HG03108 (cell line): ENCODE data around the gene SIKE1.
"Not testable (repeated sequence)": the region's sequence is repeated elsewhere in the genome, so short reads cannot be mapped to it uniquely, and the experiment has no call there.

Source experiments
- ATAC-seq: cut with Tn5 transposase; IDR thresholded peaks from one replicate; pipeline ENCODE4 v1.9.1; 2021; ENCODE audit warnings: moderate library complexity; ENCODE audit not compliant: unreplicated experiment

SIKE1 gene

DNA sequence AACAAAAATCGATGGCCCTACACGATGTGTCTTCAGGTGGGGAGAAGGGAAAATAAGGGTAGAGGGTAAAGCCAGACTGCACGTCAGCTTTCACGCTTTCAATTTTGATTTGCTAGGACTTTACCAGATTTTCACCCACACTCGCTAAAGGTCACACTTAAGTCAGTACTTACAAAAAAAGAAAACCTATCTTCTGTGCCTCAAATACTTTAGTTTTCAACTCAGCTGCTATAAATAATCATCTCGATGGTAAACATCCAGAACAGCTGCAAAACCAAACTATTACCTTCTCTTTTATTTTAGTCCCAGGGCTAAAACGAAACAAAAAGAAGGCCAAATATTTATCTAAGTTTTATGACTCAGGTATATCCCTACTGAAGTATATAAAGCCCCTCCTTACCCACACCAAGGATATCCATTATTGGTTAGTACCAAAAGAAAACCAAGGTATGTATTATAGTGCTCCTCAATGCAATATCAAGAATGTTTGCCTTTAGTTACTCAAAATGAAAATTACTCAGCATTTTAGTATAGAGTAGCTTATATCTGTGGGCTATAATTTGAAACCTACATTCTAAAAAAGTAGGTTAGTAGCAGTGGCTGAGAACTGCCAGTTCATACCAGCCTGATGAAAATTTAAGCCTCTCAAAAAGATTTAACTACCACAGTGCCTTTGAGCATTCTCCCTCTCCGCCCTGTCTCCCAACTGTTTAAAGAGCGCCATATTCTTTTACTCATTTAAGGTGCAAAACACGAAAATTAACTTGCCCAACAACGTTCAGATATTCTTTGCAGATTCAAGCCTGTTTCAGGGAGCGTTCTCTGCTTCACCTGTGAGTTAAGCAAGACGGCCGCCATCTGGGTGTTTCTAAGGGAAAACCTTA lies 24.2 kb downstream of the SIKE1 start:
- ATAC-seq = peak; percentile 37

DNA sequence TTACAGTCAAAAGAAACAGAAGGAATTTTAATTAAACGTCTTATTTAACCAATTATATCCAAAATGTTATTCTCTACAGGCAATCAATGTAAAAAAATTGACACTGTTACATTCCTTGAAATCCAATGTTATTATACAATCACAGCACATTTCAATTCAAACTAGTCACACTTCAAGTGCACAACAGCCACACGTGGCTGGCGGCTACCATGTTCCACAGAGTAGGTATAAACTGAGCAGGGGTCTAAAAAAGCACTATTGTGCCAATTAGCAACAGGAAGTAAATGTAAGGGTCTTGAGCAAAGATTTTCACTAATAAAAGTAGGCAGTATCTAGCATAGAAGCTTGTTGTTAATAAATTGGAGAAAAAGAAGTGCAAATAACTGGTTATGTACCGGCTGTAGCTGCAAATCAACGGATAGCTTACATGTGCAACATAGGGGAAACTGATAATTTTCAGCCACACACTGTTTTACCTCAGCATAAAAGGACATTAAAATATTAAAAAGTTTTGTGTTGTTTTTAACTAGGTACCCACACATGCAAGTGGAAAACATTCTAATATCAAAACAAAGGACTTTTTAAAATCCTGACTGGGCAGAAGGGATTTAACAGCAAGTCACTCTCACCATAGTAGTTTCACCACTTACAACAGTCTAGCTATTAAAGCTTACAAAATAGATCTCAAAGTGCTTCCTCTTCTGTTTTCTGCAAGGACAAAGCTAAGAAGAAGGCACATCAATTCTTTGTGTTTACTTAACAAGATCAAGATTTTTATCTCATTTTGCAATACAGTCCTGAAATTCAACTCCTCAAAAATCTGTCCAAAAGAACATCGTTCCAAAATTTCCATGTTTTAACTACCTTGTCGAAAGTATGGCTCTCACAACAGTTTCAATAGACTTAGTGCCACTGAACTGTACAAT lies 25.2 kb downstream of the SIKE1 start:
- ATAC-seq = no peak

DNA sequence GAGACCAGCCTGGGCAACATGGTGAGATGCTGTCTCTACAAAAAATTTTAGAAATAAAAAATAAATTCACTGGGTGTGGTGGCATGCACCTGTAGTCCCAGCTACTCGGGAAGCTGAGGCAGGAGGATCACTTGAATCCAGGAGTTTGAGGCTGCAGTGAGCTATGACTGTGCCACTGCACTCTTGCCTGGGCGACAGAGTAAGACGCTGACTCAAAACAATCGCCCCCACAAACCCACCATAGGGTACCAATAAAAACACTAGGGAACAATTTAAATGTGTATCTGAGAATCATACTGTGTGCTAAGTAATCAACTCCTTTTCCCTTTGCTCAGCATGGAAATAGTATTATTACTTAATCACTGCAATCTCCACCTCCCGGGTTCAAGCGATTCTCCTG lies 26.8 kb downstream of the SIKE1 start:
- not testable (repeated sequence) for ATAC-seq

DNA sequence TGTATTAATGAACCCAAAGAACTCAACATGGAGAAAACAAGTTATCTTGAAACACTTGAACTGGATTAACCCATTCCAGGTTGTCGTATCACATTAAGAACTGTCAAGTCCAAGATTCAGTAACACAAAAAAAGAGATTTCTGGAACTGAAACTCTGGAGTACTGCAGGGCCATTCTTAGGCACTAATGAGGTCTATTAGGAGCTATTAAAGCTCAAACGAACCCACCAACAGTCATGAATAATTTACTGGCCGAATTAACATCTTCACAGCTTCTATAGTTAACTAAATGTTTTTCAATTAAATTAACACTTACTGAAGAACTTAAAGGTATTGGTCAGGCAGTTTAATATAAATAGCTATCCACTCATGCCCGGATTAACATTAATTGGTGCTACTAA lies 27.3 kb downstream of the SIKE1 start:
- ATAC-seq = no peak

DNA sequence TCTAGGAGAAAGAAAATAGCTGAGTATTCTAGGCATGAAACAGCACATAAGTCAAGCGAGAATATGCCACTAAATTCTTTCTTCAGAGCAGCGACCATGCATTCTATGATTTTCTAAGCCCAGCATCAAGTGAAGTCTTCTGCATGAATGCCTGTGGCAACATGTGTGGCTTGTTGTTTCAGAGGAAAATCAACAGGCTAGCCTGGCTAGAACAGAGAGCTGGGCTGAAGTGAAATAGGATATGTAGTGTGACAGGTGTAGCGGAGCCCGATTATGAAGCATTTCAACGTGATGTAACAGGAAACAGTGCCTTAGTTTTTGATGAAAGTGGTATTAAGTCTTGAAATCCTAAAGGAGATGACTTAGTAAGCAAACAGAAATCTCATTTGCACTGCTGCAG lies 29.7 kb downstream of the SIKE1 start:
- no peak for ATAC-seq

DNA sequence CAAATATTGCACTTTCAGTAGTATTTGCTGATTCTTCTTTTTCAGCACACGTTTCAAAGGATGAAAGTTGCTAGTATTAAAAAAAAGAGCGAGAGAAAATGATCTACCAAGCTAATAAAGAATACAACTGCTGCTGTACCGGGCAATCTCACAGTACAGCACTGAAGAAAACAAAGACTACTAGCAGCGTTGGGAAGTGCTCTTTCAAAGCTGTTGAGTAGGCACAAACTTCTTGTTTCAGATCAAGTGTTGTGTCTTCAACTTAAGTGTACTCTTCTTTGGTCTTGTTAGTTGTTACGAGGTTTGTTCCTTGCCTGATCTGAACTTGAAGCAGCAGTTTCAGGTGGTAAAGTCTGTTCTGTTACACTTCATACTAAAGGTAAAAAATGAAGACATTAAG lies 30.6 kb downstream of the SIKE1 start:
- ATAC-seq = no peak

DNA sequence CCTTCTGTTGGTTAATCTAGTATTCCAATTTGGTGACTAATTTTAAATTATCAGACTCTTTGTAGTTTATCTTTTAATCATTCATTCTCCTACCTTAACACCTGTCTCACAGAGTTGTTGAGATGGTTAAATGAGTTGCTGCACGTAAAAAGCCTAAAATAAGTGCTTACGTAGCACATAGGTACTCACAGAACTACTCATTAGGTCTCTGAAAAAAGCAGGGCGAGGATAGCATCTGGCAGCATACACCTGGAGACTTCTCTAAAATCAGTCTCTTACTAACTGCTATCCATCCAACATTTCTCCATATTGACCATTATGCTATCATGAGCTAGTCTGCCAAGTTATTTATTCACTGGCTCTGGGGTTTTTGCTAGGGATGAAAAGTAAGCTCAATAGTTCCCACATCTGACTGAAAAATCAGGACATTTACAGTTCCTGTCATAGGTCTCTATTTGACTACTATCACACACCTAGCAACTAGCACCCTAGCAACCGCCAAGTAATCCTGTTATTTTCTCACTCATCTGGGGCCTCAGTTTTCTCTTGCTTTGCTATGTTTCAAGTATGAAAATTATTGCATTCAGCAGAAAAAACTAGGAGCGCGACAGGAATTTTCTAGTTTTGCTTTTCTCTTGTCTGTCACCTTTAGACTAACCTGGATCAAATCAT lies 33.9 kb downstream of the SIKE1 start:
- no peak for ATAC-seq

DNA sequence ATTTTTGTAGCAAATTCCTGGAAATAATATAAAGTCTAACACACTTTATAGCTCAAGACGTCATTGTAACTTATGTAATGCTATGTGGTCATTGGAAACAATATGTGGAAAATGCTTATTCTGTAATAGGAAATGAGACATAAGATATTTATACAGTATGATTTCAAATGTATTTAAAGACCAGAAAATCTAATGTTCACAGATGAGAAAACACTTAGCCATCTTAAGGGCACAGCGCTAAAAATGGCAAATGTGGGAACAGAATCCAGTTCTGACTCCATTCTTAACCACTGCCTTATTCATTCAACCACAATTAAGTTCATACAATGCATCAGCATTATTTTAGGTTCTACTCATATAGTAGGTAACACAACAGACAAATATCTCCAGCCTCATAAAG lies 35.2 kb downstream of the SIKE1 start:
- ATAC-seq = no peak

DNA sequence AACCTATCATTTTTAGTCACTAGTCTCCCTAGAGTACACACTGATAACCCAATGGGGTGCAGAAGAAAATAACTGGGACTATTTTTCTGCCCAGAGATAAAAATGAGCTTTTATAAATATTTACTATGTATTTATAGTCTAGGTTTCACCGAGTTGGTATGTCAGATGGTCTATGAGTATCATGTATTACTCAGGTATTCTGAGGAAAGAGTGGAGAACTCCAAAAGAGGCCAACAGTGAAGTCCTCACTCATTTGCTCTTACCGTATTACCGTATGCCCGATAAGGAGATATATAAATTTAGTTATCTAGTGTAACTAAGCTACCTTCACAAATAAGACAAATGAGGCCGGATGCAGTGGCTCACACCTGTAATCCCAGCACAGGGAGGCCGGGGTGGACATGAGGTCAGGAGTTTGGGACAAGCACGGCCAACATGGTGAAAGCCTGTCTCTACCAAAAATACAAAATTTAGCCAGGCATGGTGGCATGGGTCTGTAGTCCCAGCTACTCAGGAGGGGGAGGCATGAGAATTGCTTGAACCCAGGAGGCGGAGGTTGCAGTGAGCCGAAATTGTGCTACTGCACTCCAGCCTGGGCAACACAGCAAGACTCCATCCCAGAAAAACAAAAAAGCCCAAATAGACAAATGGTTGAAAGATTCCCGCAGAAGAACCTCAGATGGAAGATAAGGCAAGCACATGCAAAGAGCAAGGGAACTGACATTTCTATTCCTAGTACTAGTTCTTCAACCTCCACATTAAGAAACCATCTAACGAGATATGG lies 38.3 kb downstream of the SIKE1 start:
- ATAC-seq = no peak

DNA sequence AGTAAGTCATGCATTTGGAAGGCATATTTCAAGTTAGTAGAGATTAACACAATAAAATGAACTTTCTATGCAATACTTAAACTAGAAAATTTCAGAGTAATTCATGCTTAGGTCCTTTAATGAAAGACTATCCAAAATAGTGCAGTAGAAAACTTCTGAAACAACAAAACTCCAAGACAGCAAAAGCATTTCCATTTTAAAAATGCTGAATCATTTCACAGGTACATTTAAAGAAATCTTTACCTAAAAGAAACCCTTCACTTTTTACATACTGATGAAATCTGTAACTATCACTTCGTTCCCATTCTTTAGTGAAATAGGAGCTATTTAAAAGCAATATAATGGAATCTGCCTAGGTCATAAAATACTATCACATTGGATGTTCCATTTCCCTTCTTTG lies 40.2 kb downstream of the SIKE1 start:
- ATAC-seq = no peak

DNA sequence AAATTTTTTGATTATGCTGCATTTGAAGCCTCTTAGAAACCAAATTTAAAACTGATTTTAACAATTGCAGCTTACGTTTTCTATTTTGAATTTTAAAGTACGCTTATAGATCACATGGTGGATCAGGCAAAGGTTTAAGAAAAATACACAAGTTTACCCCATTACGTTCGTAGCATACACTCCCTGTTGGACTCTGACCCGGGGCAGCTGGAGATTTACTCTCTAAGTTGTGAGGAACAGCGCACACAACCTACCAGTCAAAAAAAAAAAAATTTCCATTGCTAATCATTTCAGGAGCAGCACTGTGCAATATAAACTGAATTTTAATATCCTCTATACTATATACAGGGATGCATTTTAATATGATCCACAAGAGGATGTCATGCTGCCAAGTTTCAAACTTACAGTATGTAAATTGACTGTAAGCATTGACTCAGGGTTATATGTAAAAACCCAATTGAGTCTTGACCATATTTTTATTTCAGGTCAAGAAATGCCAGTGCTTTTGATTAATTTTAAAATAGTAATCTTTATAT lies 43.1 kb downstream of the SIKE1 start:
- ATAC-seq = no peak

DNA sequence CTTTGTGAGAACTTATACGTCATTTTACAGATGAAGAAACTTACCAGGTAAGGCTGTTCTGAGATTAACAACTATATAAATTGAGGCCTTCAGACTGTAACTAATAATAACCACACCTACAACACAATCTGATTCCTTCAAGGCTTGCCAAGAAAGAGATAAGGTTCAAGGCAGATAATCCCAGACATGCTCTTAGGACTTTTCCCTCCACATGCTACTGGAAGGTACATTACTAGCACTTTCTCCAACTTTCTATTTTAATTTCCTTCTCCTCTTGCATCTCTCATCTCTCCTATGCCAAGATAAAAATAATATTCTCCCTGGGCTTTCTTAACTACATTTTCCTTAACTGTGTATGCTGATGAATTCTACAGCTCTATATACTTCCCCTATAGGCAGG lies 45.0 kb downstream of the SIKE1 start:
- ATAC-seq = no peak

DNA sequence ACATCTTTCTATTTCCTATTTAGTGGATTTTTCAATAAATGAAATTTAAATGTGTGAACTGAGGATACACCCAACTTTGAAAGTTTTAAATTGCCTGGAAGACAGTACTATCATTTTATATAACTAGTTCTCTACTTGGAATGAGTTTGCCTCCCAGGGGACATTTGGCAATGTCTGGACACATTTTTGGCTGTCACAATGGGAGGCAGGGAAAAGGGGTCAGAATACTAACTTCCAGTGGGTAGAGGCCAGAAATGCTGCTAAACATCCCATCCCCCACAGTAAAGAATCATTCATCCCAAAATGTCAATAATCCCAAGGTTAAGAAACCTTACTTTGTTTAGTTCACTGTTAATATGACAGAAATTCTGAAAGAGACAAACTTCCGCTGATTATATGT lies 50.7 kb downstream of the SIKE1 start:
- ATAC-seq = no peak

DNA sequence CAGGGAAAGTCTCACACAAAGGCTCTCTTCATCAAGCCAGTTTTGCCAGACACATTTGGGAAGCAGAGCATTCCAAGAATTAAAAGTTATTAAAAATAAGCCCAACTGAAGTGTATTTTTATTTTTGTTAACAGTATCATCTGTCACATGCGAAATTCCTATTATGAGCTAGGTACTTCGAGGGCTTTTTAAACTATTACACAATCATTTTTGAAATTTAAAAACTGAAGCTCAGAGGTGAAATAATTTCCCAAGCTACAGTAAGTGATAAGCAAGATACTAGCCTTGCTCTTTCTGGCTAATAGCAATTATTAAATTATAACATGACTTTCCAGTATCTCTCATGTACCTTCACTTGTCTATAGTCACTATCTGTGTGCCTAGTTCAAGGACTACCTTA lies 51.9 kb downstream of the SIKE1 start:
- ATAC-seq = no peak

DNA sequence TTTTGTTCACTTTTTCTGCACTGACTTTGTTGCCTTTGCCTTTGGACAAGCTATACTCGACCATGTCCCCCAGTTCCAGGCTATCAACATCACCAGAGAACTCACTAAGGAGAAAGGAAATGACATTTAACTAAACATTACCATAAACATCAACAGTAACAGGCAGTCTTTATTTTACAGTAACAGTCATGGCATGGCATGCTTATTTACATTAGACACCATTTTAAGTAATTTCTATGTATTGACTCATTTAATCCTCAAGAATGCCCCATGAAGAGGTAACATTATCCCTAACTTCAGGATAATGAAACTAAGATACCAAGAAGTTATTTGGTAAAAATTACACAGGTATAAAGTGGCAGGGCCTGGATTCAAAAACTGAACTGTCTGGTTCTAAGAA lies 55.3 kb downstream of the SIKE1 start:
- ATAC-seq = no peak

DNA sequence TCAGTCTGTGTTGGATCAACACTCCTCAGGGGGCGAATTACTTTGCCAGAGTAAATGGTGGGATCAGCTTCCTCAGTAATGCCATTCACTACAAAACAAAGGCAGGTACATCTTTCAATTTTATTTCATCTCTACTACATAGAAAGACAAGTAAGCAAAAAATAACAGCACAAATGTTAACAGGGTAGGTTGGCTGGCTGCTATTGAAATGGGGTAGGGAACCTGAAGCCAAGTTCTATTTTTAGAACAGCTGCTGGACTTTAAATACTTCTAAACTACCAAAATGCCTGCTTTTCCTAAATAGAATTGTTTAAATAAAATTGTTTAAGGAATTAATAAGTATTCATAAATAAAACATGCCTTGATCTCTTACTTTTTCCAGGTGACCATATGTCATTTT lies 56.6 kb downstream of the SIKE1 start:
- ATAC-seq = no peak

DNA sequence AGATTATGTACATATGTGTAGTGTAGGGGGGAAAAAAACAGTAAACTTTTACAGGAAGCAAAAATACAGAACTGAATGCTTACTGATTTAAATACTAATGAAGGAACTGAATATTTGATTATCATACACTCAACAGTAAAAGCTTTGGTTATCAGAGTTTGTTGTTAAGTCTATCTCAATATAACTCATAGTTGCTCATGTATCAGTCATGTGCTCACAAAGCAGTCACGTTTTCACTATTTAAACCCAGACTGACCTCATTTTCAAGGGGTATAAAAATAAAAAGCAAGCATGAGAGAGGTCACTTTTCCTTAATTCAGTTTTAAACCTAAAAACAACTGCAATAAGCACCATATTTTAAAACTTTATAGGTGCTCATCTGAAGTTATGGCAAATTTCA lies 57.0 kb downstream of the SIKE1 start:
- no peak for ATAC-seq

DNA sequence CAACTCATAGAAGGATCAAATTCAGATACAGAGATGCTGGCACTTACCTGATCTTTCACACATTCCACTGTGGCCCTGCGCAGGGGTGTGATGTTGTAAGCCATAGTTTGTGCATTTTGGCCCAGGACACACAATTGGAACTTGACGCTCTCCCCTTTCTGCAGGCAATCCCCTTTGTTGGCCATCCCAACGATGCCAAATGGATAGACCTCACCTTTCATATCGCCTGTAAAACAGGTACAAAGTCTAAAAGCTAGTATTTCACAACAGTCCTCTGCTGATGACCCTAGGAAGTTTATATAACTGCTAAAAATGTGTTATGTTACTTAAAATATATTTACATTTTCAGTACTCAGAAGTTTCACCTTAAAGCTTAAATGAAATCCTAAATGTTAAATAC lies 60.0 kb downstream of the SIKE1 start:
- no peak for ATAC-seq
